K562 (cell line): ENCODE results near the gene HRAS. TPM values are rescaled to one million over a fixed set of nuclear protein-coding genes. Genes with fewer than 3 reads are reported as not detected.
A peak's percentile ranks its signal among the peaks of the same experiment; 100 is the strongest.

Source experiments
- BMI1 ChIP-seq: fragments of 150-350 bp; IDR thresholded peaks from 2 replicates; pipeline ENCODE4 v1.6.1; 2014; ENCODE audit warnings: low read length
- CCNT2 ChIP-seq: IDR thresholded peaks from 2 replicates; pipeline ENCODE4 v1.6.1; 2011; ENCODE audit warnings: borderline replicate concordance, low read depth, mild to moderate bottlenecking, moderate library complexity, mixed read lengths, low read length; ENCODE audit not compliant: insufficient read length; ENCODE audit errors: extremely low read depth
- ESRRA ChIP-seq: fragments of 450-650 bp; IDR thresholded peaks from 2 replicates; pipeline ENCODE4 v1.6.1; 2014; ENCODE audit warnings: low read depth, mild to moderate bottlenecking, moderate library complexity, borderline replicate concordance
- ETV1 ChIP-seq: fragments of 450-650 bp; conservative IDR thresholded peaks from 2 replicates; pipeline ENCODE4 v1.6.1; 2016; ENCODE audit warnings: missing genetic modification characterization, control low read depth, low read depth, missing compliant biosample characterization
- HDAC2 ChIP-seq: fragments of 450-650 bp; IDR thresholded peaks from 2 replicates; pipeline ENCODE4 v1.6.1; 2016; ENCODE audit warnings: mild to moderate bottlenecking
- HDAC3 ChIP-seq: fragments of 450-650 bp; IDR thresholded peaks from 2 replicates; pipeline ENCODE4 v1.6.1; 2018; ENCODE audit warnings: borderline replicate concordance, mild to moderate bottlenecking, moderate library complexity; ENCODE audit not compliant: partially characterized antibody
- HDAC6 ChIP-seq: IDR thresholded peaks from 2 replicates; pipeline ENCODE4 v1.6.1; 2012; ENCODE audit warnings: low read depth, mild to moderate bottlenecking, control low read depth, inconsistent platforms, low read length, moderate library complexity
- IRF2 ChIP-seq: sonication (generic); formaldehyde crosslinking; IDR thresholded peaks from 2 replicates; pipeline ENCODE4 v1.8.1; 2022; ENCODE audit warnings: mild to moderate bottlenecking, missing genetic modification reagents
- MED1 ChIP-seq: sonication (generic); formaldehyde crosslinking; IDR thresholded peaks from 2 replicates; pipeline ENCODE4 v1.8.1; 2023; ENCODE audit warnings: missing genetic modification reagents, borderline replicate concordance
- NFIX ChIP-seq: fragments of 250-450 bp; sonication (Bioruptor Pico); IDR thresholded peaks from 2 replicates; pipeline ENCODE4 v1.4.0; 2020; ENCODE audit warnings: low read depth, mild to moderate bottlenecking, moderate library complexity
- SIN3A ChIP-seq, 2 experiments: fragments of 150-350 bp in 1 of 2; IDR thresholded peaks; 2 replicates each; pipeline ENCODE4 v1.6.1; 2011 to 2016; ENCODE audit warnings: borderline replicate concordance in 2 of 2, low read depth in 2 of 2, low read length in 2 of 2, mild to moderate bottlenecking in 2 of 2, moderate library complexity in 2 of 2; ENCODE audit not compliant: control insufficient read depth in 1 of 2
- SIN3B ChIP-seq: fragments of 450-650 bp; IDR thresholded peaks from 2 replicates; pipeline ENCODE4 v1.6.1; 2017; ENCODE audit warnings: low read depth, mild to moderate bottlenecking, moderate library complexity
- SUPT5H ChIP-seq: fragments of 450-650 bp; IDR thresholded peaks from 2 replicates; pipeline ENCODE4 v1.6.1; 2016
- TEAD4 ChIP-seq, 2 experiments: sonication (generic) in 1 of 2; formaldehyde crosslinking in 1 of 2; IDR thresholded peaks; 2 replicates each; pipeline versions ENCODE4 v1.6.1 to v1.8.0; 2012 to 2022; ENCODE audit warnings: borderline replicate concordance in 1 of 2, inconsistent platforms in 1 of 2, low read length in 1 of 2, mild to moderate bottlenecking in 1 of 2, missing genetic modification reagents in 1 of 2
- ZBTB34 ChIP-seq: fragments of 250-450 bp; sonication (Bioruptor Pico); IDR thresholded peaks from 2 replicates; pipeline ENCODE4 v1.8.0; 2021; ENCODE audit warnings: mild to moderate bottlenecking, moderate library complexity
- ZFP30 ChIP-seq: fragments of 250-450 bp; sonication (Bioruptor Pico); IDR thresholded peaks from 2 replicates; pipeline ENCODE4 v1.8.0; 2022; ENCODE audit warnings: moderate library complexity, mild to moderate bottlenecking, inconsistent platforms, borderline replicate concordance
- ZFX ChIP-seq: sonication (generic); formaldehyde crosslinking; IDR thresholded peaks from 2 replicates; pipeline ENCODE4 v1.8.0; 2022; ENCODE audit warnings: mild to moderate bottlenecking, missing genetic modification reagents, moderate library complexity
- ZNF121 ChIP-seq: sonication (generic); formaldehyde crosslinking; conservative IDR thresholded peaks from 2 replicates; pipeline ENCODE4 v1.8.0; 2022; ENCODE audit warnings: missing genetic modification reagents
- ZNF274 ChIP-seq: IDR thresholded peaks from 2 replicates; pipeline ENCODE4 v1.6.1; 2011; ENCODE audit warnings: low read depth, mild to moderate bottlenecking, low read length, moderate library complexity, borderline replicate concordance
- polyA plus RNA-seq, 8 experiments: library from polyadenylated mRNA; depleted of rRNA in 4 of 8; stranded (reverse) in 5 of 8; unstranded in 3 of 8; fragments of >200 nt; fragmentation: Nextera tagmentation in 2 of 8; fragmentation: Illumina TruSeq in 1 of 8; extraction: Ambion mirVana in 2 of 8; extraction: Trizol in 1 of 8; gene quantifications; 2 replicates each; pipeline versions ENCODE4 v1.2.1 to v1.2.3, GENCODE V29; 2011 to 2014; ENCODE audit warnings: inconsistent platforms in 1 of 8, missing spikeins in 1 of 8
- total RNA-seq, 7 experiments: library from RNA; depleted of rRNA in 6 of 7; stranded (reverse); fragments of >200 nt in 6 of 7; fragmentation: Illumina TruSeq in 2 of 7; extraction: Trizol in 2 of 7; gene quantifications; 2 replicates each; pipeline versions ENCODE4 v1.2.1 to v1.2.3, GENCODE V29; 2011 to 2021; ENCODE audit warnings: low replicate concordance in 1 of 7
- TF ChIP-seq, protein P1 (sequence below): sonication (generic); formaldehyde crosslinking; IDR thresholded peaks from 2 replicates; pipeline ENCODE4 v1.8.0; 2023; ENCODE audit warnings: mild to moderate bottlenecking, missing genetic modification reagents

The HRAS gene
- total and polyA plus RNA-seq, 9 of the 15 experiments (the other 6 are each of a cell fraction or from before 2014, with no cell fraction given) = 2.8 to 73.5 (median 29.6) TPM

GRCh38 chr11:561148-562003 lies 26.0 kb upstream of the HRAS start (continued):
- TF ChIP-seq ZBTB34 = no peak
- no peak for TF ChIP-seq SUPT5H
- TF ChIP-seq MED1 (CRISPR knock-in tag) = no peak
- no peak for TF ChIP-seq HDAC6
- no peak for TF ChIP-seq ZFP30
- TF ChIP-seq BMI1 = no peak
- peak; percentile 58; the same call in 1 of the 2 replicates for TF ChIP-seq SIN3B
- TF ChIP-seq ZFX (CRISPR knock-in tag) = no peak
- no peak for TF ChIP-seq IRF2
- no peak for TF ChIP-seq ESRRA
- no peak for TF ChIP-seq CCNT2
- TF ChIP-seq, protein P1, sequence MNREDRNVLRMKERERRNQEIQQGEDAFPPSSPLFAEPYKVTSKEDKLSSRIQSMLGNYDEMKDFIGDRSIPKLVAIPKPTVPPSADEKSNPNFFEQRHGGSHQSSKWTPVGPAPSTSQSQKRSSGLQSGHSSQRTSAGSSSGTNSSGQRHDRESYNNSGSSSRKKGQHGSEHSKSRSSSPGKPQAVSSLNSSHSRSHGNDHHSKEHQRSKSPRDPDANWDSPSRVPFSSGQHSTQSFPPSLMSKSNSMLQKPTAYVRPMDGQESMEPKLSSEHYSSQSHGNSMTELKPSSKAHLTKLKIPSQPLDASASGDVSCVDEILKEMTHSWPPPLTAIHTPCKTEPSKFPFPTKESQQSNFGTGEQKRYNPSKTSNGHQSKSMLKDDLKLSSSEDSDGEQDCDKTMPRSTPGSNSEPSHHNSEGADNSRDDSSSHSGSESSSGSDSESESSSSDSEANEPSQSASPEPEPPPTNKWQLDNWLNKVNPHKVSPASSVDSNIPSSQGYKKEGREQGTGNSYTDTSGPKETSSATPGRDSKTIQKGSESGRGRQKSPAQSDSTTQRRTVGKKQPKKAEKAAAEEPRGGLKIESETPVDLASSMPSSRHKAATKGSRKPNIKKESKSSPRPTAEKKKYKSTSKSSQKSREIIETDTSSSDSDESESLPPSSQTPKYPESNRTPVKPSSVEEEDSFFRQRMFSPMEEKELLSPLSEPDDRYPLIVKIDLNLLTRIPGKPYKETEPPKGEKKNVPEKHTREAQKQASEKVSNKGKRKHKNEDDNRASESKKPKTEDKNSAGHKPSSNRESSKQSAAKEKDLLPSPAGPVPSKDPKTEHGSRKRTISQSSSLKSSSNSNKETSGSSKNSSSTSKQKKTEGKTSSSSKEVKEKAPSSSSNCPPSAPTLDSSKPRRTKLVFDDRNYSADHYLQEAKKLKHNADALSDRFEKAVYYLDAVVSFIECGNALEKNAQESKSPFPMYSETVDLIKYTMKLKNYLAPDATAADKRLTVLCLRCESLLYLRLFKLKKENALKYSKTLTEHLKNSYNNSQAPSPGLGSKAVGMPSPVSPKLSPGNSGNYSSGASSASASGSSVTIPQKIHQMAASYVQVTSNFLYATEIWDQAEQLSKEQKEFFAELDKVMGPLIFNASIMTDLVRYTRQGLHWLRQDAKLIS = no peak
- TF ChIP-seq ZNF274 = no peak
- no peak for TF ChIP-seq HDAC3
- TF ChIP-seq NFIX (CRISPR knock-in tag) = no peak
- TF ChIP-seq ZNF121 (CRISPR knock-in tag) = no peak
- TF ChIP-seq SIN3A (IDR thresholded peaks at IDR 0.05; ENCODE audit: borderline replicate concordance in 2 of 2, control insufficient read depth in 1 of 2, low read depth in 2 of 2, low read length in 2 of 2) = peak; percentile 27 to 37; a peak in 1 of 4 replicates
- no peak for TF ChIP-seq HDAC2
- TF ChIP-seq TEAD4 (IDR thresholded peaks at IDR 0.05; ENCODE audit: low read length) = peak; percentile 58; the same call in 1 of the 2 replicates
- no peak for TF ChIP-seq TEAD4 (CRISPR knock-in tag; IDR thresholded peaks at IDR 0.05; ENCODE audit: borderline replicate concordance)
- no peak for TF ChIP-seq ETV1 (tag)
- TF ChIP-seq, all 486 proteins: peak for 22
